Measurements from ENCODE around the gene SMCO2. TPM values are rescaled to one million over a fixed set of nuclear protein-coding genes. Genes with fewer than 3 reads are reported as not detected.

The SMCO2 gene
- total and polyA plus RNA-seq, 4 donors = not detected

GRCh38 chr12:27449026-27449425, 2.5 kb downstream of the SMCO2 start:
- Histone ChIP-seq H3K4me3 (ENCODE audit: low read depth in 1 of 3, low read length in 3 of 3) (no peak overlapping the region), H3K27ac (ENCODE audit: low read depth in 1 of 2, low read length in 2 of 2) (no peak overlapping the region), H3K4me1 (ENCODE audit: control insufficient read depth in 4 of 4, insufficient read depth in 4 of 4, low read length in 3 of 4) (no peaks in the 10 kb centered on the region), H3K9ac (ENCODE audit: low read depth in 1 of 2, low read length in 2 of 2) (no peak overlapping the region), H3K36me3 (ENCODE audit: control insufficient read depth in 4 of 4, insufficient read depth in 3 of 4, low read depth in 1 of 4, low read length in 3 of 4) (no peaks in the 10 kb centered on the region), H3K27me3 (ENCODE audit: control insufficient read depth in 4 of 4, insufficient read depth in 4 of 4, low read length in 3 of 4) (no peaks in the 10 kb centered on the region), H3K9me3 (ENCODE audit: control insufficient read depth in 4 of 4, low read length in 3 of 4) (peaks cover 0 to 4% (median under 1%) of the 10 kb centered on the region in 4 donors)
- DNase-seq (ENCODE audit: low spot score) = no peak
- WGBS = 78% methylated on average over 6 of the region's 6 CpGs
- TF ChIP-seq JUND (IDR thresholded peaks at IDR 0.05) = no peak
- no peak for TF ChIP-seq GABPA (IDR thresholded peaks at IDR 0.05 in 1 of 2, conservative IDR thresholded peaks at IDR 0.05 in 1 of 2)
- TF ChIP-seq, protein P1, sequence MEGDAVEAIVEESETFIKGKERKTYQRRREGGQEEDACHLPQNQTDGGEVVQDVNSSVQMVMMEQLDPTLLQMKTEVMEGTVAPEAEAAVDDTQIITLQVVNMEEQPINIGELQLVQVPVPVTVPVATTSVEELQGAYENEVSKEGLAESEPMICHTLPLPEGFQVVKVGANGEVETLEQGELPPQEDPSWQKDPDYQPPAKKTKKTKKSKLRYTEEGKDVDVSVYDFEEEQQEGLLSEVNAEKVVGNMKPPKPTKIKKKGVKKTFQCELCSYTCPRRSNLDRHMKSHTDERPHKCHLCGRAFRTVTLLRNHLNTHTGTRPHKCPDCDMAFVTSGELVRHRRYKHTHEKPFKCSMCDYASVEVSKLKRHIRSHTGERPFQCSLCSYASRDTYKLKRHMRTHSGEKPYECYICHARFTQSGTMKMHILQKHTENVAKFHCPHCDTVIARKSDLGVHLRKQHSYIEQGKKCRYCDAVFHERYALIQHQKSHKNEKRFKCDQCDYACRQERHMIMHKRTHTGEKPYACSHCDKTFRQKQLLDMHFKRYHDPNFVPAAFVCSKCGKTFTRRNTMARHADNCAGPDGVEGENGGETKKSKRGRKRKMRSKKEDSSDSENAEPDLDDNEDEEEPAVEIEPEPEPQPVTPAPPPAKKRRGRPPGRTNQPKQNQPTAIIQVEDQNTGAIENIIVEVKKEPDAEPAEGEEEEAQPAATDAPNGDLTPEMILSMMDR (IDR thresholded peaks at IDR 0.05; ENCODE audit: low read depth, low read length, missing input control) = no peak
- no peak for TF ChIP-seq HNF4A (conservative IDR thresholded peaks at IDR 0.05)
- TF ChIP-seq TAF1 (conservative IDR thresholded peaks at IDR 0.05) = no peak
- no peak for TF ChIP-seq FOXA1 (IDR thresholded peaks at IDR 0.05)
- TF ChIP-seq YY1 (IDR thresholded peaks at IDR 0.05) = no peak
- no peak for TF ChIP-seq HNF4G (IDR thresholded peaks at IDR 0.05)
- TF ChIP-seq, protein P2, sequence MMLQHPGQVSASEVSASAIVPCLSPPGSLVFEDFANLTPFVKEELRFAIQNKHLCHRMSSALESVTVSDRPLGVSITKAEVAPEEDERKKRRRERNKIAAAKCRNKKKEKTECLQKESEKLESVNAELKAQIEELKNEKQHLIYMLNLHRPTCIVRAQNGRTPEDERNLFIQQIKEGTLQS (IDR thresholded peaks at IDR 0.05) = no peak
- TF ChIP-seq EGR1 (IDR thresholded peaks at IDR 0.05; ENCODE audit: low read depth in 2 of 2) = no peak

DNA sequence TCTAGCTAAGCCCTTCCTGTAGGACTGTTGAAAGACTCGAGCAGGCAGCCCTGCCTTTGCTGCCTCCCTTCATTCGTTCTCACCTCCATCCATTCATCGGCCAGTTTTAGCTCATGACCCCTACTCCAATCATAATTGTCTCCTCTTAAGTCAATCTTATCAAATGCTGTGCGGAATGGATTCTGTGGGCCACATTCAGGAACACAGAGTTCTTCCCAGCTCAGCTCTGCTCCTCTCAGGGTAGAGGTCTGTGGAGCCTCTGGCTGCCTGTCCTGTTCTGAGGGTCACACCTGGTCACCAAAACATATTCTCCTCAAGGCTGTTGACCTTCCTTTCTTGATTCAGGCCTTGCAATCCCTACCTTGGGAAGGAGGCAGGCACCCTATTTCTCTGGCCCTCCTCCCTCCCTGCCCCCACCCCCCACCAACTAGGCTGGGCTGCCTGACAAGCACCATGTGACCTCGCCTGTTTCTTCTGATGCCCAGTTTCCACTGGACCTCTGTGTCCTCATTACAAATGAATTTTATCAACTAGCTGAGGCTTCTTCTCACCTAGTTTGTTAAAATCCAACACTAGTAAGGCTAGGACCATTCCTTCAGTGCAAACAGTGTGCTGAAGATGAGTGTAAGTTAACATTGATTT, 3.5 kb downstream of the SMCO2 start:
- TF ChIP-seq, protein P3, sequence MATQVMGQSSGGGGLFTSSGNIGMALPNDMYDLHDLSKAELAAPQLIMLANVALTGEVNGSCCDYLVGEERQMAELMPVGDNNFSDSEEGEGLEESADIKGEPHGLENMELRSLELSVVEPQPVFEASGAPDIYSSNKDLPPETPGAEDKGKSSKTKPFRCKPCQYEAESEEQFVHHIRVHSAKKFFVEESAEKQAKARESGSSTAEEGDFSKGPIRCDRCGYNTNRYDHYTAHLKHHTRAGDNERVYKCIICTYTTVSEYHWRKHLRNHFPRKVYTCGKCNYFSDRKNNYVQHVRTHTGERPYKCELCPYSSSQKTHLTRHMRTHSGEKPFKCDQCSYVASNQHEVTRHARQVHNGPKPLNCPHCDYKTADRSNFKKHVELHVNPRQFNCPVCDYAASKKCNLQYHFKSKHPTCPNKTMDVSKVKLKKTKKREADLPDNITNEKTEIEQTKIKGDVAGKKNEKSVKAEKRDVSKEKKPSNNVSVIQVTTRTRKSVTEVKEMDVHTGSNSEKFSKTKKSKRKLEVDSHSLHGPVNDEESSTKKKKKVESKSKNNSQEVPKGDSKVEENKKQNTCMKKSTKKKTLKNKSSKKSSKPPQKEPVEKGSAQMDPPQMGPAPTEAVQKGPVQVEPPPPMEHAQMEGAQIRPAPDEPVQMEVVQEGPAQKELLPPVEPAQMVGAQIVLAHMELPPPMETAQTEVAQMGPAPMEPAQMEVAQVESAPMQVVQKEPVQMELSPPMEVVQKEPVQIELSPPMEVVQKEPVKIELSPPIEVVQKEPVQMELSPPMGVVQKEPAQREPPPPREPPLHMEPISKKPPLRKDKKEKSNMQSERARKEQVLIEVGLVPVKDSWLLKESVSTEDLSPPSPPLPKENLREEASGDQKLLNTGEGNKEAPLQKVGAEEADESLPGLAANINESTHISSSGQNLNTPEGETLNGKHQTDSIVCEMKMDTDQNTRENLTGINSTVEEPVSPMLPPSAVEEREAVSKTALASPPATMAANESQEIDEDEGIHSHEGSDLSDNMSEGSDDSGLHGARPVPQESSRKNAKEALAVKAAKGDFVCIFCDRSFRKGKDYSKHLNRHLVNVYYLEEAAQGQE (IDR thresholded peaks at IDR 0.05) = no peak
- no peak for TF ChIP-seq YY1 (IDR thresholded peaks at IDR 0.05)
- no peak for TF ChIP-seq TAF1 (conservative IDR thresholded peaks at IDR 0.05)
- no peak for TF ChIP-seq NR2F2 (IDR thresholded peaks at IDR 0.05)
- no peak for TF ChIP-seq MAX (IDR thresholded peaks at IDR 0.05)
- no peak for TF ChIP-seq FOXA1 (IDR thresholded peaks at IDR 0.05)
- TF ChIP-seq, protein P1 (IDR thresholded peaks at IDR 0.05; ENCODE audit: low read depth, low read length, missing input control) = no peak
- TF ChIP-seq EGR1 (IDR thresholded peaks at IDR 0.05; ENCODE audit: low read depth in 2 of 2) = no peak
- TF ChIP-seq JUND (IDR thresholded peaks at IDR 0.05) = no peak
- no peak for TF ChIP-seq HNF4G (IDR thresholded peaks at IDR 0.05)
- TF ChIP-seq RXRA (IDR thresholded peaks at IDR 0.05) = no peak
- Histone ChIP-seq H3K9me3 (ENCODE audit: control insufficient read depth in 4 of 4, low read length in 3 of 4) (peaks cover 0 to 4% (median under 1%) of the 10 kb centered on the region in 4 donors), H3K4me1 (ENCODE audit: control insufficient read depth in 4 of 4, insufficient read depth in 4 of 4, low read length in 3 of 4) (no peaks in the 10 kb centered on the region), H3K36me3 (ENCODE audit: control insufficient read depth in 4 of 4, insufficient read depth in 3 of 4, low read depth in 1 of 4, low read length in 3 of 4) (no peaks in the 10 kb centered on the region), H3K4me3 (ENCODE audit: low read depth in 1 of 3, low read length in 3 of 3) (no peak overlapping the region), H3K27me3 (ENCODE audit: control insufficient read depth in 4 of 4, insufficient read depth in 4 of 4, low read length in 3 of 4) (no peaks in the 10 kb centered on the region), H3K27ac (ENCODE audit: low read depth in 1 of 2, low read length in 2 of 2) (no peak overlapping the region), H3K9ac (ENCODE audit: low read depth in 1 of 2, low read length in 2 of 2) (no peak overlapping the region)
- DNase-seq (ENCODE audit: low spot score) = no peak
- WGBS = 94% methylated on average over 5 of the region's 5 CpGs

All from liver (tissue), 9 donors.